HG03460 (cell line): Measurements from ENCODE around the gene KHK.

ENCODE experiments used
- ATAC-seq: cut with Tn5 transposase; IDR thresholded peaks from one replicate; pipeline ENCODE4 v1.9.1; 2021; ENCODE audit not compliant: unreplicated experiment

KHK gene

DNA sequence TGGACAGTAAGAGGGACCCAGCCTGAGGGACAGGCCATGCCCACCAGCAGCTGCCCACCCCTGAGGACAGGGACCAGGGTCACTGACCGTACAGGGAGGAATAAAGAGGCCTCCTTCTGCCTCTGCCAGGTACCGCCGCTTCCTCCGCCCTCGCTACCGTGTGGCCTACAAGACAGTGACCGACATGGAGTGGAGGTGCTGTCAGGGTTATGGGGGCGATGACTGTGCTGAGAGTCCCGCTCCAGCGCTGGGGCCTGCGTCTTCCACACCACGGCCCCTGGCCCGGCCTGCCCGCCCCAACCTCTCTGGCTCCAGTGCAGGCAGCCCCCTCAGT lies 6.0 kb upstream of the KHK start:
- no peak for ATAC-seq

DNA sequence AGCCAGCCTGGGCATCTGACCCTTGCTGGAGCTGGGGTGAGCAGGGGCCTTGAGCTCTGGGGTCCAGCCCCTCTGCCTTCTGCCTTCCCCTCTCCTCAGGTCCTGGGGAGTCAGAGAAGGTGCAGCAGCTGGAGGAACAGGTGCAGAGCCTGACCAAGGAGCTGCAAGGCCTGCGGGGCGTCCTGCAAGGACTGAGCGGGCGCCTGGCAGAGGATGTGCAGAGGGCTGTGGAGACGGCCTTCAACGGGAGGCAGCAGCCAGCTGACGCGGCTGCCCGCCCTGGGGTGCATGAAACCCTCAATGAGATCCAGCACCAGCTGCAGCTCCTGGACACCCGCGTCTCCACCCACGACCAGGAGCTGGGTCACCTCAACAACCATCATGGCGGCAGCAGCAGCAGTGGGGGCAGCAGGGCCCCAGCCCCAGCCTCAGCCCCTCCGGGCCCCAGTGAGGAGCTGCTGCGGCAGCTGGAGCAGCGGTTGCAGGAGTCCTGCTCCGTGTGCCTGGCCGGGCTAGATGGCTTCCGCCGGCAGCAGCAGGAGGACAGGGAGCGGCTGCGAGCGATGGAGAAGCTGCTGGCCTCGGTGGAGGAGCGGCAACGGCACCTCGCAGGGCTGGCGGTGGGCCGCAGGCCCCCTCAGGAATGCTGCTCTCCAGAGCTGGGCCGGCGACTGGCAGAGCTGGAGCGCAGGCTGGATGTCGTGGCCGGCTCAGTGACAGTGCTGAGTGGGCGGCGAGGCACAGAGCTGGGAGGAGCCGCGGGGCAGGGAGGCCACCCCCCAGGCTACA lies 4.4 kb upstream of the KHK start:
- ATAC-seq = no peak

DNA sequence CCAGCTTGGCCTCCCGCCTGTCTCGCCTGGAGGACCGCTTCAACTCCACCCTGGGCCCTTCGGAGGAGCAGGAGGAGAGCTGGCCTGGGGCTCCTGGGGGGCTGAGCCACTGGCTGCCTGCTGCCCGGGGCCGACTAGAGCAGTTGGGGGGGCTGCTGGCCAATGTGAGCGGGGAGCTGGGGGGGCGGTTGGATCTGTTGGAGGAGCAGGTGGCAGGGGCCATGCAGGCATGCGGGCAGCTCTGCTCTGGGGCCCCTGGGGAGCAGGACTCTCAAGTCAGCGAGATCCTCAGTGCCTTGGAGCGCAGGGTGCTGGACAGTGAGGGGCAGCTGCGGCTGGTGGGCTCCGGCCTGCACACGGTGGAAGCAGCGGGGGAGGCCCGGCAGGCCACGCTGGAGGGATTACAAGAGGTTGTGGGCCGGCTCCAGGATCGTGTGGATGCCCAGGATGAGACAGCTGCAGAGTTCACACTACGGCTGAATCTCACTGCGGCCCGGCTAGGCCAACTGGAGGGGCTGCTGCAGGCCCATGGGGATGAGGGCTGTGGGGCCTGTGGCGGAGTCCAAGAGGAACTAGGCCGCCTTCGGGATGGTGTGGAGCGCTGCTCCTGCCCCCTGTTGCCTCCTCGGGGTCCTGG lies 3.7 kb upstream of the KHK start:
- no peak for ATAC-seq

DNA sequence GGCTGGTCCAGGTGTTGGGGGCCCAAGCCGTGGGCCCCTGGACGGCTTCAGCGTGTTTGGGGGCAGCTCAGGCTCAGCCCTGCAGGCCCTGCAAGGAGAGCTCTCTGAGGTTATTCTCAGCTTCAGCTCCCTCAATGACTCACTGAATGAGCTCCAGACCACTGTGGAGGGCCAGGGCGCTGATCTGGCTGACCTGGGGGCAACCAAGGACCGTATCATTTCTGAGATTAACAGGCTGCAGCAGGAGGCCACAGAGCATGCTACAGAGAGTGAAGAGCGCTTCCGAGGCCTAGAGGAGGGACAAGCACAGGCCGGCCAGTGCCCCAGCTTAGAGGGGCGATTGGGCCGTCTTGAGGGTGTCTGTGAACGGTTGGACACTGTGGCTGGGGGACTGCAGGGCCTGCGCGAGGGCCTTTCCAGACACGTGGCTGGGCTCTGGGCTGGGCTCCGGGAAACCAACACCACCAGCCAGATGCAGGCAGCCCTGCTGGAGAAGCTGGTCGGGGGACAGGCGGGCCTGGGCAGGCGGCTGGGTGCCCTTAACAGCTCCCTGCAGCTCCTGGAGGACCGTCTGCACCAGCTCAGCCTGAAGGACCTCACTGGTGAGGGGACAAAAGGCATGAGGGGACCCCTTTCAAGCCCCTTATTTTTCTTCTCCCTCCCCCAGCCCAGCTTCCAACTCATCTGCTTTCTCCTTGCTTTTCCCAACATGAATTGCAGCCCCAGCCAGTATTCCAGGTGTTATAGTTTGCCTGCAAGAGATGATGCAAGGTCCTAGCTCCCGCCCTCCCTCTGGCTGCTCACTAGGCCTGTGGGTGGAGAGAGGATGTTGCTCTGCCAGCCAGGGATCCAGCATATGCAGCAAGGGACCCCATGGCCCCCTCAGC lies 2.9 kb upstream of the KHK start:
- no peak for ATAC-seq

DNA sequence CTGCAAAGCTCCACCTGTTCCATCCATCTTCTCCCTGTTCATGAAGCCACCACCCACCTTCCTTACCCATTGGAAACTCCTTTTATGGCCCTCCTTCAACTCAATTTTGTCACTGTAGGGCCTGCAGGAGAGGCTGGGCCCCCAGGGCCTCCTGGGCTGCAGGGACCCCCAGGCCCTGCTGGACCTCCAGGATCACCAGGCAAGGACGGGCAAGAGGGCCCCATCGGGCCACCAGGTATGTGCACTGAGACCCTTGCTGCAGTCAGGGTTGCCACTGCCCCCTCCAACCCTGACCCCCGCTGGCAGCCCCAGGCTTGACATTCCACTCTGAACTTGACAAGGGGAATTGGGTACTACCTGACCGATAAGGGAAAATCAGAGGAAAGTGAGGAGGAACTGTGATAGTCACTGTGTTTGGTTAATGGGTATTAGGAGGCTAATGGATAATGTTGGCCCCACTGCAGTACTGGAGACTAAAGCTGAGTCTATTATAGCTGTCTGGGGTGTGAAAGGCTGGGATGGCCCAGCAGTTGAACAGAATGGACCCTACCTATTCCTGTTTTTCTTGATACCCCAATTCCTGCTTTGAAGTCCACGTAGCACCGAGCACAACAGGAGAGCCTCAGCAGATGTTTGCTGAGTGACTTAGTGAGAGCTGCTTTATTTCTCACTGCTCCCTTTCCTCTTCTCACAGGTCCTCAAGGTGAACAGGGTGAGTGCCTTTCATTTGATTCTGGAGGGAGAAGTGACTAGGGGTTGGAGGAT lies 2.1 kb upstream of the KHK start:
- ATAC-seq = no peak

DNA sequence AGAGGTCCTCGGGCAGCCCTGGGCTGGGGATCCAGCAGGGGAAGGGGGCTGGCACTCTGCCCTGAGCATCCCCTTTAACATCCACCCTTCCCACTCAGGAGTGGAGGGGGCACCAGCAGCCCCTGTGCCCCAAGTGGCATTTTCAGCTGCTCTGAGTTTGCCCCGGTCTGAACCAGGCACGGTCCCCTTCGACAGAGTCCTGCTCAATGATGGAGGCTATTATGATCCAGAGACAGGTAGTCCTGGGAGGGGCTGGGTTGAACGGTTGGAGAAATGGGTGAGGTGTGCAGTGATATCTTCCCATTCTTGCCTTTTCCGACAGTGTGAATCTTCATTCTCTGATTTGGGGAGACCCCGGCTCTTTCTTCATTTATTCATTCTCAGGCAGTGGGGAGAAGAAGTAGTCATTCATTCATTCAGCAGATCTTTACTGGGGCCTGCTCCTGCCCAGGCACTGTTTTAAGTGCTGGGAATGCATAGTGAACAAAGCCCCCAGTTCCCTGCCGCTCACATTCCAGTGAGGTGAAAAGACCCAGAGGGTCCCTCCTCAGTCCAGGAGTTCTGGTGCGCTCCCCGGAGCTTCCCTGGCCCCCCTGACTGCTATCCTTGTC lies 1.4 kb upstream of the KHK start:
- ATAC-seq = no peak

DNA sequence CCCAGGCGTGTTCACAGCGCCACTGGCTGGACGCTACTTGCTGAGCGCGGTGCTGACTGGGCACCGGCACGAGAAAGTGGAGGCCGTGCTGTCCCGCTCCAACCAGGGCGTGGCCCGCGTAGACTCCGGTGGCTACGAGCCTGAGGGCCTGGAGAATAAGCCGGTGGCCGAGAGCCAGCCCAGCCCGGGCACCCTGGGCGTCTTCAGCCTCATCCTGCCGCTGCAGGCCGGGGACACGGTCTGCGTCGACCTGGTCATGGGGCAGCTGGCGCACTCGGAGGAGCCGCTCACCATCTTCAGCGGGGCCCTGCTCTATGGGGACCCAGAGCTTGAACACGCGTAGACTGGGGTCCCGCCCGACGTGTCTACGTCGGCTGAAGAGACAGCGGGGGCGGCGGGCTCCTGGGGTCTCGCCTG lies 891 bp upstream of the KHK start:
- no peak for ATAC-seq

DNA sequence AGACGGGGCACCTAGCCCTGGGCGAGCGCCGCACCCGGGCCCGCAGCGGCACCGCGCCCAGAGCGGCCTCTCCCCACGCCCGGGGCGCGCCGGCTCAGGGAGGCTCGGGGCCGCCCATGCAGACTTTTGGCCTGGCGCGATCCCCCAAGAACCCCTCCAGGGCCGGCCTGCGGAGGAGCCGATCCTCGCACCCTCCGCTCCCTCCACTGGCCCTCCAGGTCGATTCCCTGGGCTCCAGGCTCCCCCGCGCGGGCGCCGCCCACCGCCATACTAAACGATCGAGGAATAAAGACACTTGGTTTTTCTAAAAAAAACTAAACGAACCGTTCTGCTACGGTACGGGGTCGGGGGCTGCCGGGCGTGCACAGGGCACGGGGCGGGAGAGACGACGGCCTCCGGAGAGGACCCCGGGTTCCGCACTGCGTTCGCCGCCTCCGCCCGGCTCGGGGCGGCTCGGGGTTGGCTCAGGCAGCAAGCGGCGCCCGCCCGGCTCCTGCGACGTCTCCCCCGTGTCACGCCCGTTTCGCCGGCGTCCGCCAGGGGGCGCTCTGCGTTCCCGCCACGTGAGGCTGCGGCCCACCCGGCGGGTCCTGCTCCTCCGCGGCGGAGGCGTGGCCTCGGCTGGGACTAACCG lies 365 bp upstream of the KHK start:
- peak; percentile 85 for ATAC-seq

DNA sequence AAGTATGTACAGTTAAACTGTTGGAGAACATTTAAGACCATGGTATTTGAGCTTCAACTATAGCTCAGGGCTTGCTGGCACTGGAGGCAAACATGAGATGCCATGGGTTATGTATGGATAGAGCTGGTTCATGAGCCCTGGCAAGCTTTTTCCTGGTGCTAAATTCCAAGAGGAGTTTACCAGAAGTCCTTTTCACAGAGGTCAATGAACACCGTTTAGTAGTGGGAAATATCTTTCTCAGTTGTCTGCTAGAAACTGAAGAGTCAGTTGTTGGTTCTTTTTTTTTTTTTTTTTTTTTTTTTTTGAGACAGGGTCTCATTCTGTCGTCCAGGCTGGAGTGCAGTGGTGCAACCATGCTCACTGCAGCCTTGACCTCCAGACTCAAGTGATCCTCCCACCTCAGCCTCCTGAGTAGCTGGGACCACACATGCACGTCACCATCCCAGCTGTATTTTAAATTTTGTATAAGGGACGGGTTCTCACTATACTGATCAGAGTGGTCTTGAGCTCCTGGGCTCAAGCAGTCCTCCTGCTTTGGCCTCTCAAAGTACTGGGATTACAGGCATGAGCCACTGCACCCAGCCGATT lies 1.3 kb downstream of the KHK start:
- ATAC-seq = no peak

DNA sequence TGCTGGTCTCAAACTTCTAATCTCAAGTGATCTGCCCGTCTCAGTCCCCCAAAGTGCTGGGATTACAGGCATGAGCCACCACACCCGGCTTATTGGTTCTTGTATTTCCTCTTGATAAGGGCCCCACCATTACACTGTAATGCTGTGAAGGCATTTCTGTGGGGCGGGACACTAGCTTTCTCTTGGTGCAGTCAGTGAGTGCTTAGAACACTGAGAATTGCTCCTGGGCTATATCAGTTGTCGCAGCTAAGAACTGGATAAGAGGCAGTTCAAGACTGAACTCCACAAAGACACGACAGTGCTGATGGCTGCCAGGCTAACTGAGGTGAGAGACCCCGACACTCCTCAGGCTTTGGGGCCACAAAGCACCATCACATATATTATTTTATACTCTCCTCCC lies 2.1 kb downstream of the KHK start:
- no peak for ATAC-seq

DNA sequence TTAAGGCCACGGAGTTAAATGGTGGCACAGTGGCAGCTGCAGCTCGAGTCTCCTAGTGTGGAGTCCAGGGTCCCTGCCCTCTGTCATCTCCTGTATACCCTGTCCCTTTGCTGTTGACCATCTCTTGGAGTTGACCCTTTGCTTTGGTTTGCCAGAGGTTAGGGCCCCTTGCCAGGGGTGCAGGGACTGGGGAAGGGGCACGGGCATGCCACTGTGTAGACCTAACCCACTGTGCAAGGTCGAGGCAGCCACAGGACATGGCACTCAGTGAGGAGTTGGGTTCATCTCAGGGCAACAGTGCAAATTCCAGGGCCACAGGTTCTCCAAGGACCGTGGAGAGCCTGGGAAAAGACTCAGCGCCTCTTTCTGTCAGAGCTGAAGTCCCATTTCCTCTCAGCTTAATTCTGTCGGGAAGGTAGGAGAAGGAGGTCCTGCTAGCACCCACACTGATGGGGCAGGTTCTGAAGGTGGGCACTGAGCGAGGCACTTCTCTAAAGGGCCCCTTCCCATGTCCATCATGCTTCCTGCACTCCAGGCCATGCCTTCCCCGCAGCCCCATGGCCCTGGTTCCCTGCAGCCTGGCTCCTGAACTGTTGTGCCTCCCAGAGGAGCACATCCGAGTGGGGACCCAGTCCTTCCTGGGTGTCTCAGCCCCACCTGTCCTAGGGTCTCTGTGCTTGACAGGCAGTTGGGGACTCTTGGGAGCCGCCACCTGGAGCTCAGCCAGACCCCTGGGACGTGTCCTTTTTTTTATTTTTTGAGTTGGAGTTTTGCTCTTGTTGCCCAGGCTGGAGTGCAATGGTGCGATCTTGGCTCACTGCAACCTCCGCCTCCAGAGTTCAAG lies 2.8 kb downstream of the KHK start:
- no peak for ATAC-seq

DNA sequence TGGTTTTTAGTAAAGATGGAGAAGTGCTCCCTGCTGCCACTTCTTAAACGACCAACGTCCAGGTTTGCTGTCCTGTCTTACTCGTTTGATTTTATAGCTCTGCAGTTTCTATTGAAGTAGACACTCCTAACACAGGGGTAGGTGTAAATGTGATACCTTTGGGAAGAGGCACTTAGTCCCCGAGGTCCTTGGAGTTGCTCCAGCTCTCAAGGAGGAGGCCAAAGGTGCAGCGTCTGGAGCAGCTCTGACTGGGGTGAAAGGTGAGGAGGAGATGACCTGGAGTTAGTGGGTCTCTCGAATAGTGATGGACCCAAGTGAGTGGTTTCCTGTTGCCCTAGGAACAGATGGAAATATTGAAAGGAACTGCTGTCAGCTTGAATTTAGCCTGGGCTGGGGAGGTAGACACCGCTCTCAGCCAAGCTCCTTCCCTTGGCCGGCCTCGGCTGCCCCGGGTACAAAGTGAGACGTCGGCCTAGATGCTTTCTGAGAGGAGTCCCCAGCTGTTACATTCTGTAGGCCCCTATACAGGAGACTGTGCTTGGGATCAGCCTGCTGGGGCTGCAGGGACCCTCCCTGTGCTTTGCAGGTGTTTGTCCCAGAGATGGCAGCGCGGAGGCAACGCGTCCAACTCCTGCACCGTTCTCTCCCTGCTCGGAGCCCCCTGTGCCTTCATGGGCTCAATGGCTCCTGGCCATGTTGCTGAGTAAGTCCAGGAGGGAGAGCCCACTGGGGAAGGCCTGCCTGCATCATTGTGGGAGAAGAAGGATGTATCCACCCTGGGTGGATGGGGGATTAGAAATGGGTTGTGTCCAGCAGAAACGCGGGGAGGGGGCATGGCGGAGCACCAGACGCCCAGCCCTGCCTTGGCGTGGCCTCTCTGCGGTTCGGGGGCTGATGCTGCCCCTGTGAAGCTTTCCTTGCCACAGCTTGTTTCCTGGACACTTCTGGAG lies 5.4 kb downstream of the KHK start:
- no peak for ATAC-seq

DNA sequence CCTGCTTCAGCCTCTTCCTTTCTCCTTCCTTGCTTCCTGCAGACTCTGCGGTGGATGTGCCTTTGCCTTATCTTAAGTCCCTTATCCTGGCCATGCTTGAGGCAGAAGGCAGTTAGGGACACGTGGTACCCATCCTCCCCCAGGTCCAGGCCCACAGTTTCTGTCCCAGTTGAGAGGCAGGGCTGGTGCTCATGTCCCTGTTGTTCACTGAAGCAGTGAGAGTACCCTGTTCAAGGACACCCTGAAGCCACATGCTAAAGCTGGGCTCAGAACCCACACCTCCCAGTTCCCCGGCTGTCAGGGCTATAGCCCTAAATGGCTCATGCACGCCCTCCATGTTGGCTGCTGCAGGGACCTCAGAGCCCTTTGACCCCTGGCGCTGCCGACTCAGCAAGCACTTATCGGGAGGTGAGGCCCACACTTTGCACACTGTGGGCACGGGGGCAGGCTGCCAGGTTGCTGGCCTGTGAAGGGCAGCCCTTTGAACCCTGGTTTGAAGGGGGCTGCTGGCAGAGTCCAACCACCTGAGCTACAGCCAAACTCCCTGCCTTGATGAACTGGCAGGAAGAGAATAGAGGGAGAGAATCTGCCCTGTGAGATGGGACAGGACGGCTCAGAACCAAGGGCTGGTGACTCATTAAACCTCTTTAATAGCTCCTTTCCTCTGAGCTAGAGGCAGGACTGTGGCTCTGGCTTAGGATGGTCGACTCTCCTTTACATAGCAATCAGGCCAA lies 6.3 kb downstream of the KHK start:
- no peak for ATAC-seq

DNA sequence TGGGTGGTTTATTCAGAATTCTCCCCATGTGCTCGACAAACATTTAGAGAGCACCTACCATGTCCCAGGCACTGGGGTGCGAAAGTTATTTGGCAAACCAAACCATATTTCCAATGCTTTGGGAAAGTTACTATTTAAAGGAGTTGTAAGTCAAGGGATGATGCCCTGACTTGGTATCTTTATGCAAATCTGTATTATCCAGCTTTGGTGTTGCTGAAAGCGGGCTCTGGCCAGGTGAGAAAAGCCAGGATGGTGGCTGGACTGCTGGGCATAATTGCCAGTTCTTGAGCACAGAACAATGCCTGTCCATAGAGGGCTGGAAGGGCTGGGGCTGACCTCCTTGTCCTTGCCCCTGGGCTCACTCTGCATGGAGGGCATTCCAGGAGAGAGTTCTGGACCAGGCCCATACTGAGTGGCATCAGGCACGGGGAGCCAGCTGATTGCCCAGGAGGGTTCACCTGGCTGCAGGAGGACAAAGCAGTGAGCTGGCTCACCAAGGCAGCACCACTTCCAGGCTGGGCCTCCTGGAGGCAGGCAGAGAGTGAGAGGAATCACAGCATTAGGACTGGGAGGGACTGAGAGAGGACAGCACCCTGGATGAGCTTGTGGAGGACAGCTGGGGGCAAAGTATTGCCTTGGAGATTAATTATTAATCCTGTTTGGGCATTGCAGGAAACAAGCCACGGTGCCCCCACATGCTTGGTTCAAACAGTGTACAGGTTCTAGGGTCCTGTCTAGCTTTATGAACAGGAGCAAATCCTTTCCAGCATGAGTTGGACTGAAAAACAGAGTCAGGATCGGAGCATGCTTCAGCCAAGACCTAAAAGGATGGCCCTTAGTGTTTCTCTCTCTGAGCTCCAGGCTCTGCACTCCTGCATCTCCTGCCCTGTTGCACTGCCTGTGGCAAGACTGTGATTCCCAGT lies 7.1 kb downstream of the KHK start:
- no peak for ATAC-seq

DNA sequence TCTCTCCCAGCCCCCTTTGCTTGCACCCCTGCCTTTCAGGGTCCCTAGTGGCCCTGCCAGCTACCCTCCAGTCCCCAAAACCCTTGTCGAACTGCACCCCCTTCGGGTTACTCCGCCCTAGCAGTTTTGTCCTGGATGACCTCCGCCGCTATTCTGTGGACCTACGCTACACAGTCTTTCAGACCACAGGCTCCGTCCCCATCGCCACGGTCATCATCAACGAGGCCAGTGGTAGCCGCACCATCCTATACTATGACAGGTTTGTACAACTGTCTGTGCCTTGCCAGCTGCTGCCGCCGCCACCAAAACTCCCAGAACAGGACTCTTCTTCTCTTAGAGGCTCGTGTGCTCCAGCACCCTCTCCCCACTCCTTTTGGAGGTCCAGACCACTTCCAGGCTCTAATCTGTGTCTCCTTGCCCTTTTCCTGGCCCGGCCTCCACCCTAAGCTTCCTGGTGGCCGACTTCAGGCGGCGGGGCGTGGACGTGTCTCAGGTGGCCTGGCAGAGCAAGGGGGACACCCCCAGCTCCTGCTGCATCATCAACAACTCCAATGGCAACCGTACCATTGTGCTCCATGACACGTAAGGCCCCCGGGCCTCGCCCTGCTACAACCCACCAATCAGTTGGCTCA lies 7.9 kb downstream of the KHK start:
- ATAC-seq = no peak

DNA sequence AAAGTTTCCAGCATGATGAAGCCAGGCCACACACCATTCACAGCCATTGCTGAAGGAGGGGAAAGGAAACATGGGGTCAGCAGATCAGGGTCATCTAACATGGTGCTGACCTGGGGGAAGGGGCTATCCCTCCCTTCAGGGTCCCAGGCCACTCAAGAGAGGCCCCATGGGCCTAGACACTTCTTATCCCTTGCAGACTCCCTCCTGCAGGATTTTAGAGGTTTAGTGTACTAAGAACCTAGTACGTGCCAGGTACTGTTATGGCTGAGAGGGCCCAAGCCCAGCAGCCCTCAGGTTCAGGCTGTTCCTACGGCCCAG lies 8.8 kb downstream of the KHK start:
- no peak for ATAC-seq
